Islet precursor cell (in vitro differentiated cells): ENCODE data around the gene PDHB.

Experiments used
- DNase-seq: peaks from one replicate; pipeline ENCODE4 v3.0.0-alpha.2; 2018

Gene PDHB

DNA sequence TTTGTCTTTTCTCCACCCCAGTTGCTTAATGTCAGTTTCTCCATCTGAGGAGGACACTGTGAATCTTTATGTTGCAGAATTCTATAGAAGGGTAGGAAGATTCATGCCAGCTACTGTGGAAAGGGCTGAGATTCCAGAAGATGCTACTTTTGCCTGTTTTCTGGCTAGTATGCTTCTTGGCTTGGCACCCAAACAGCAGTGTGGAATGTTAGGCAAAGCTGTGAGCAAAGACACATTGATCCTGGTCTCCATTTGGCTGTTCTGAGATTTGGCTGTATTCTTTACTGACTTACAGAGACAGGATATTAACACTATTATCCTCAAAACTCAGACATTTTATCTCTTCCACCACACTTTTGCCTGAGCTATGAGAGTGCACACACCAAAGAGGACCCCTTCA lies 39.3 kb downstream of the PDHB start:
- no peak for DNase-seq

DNA sequence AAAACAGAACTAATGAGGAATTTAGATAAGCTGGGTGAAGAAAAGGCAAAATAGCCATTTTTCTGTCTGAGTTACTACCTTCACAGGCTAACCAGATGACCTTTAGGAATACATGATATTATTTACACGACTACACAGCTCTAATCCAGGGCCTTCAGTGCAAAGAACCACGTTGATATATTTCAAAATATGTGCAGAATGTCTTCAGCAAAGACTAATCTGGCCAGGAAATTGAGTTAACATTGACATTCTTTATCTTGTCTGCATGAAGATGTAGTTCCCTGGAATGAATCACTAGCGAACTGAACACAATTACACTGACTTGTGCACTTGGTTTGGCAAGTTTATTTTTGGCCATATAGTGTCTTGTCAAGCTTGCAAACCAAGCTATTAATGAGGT lies 41.5 kb downstream of the PDHB start:
- DNase-seq, result no peak

GRCh38 chr3:58391156-58391865 lies 42.3 kb downstream of the PDHB start:
- no peak for DNase-seq

DNA sequence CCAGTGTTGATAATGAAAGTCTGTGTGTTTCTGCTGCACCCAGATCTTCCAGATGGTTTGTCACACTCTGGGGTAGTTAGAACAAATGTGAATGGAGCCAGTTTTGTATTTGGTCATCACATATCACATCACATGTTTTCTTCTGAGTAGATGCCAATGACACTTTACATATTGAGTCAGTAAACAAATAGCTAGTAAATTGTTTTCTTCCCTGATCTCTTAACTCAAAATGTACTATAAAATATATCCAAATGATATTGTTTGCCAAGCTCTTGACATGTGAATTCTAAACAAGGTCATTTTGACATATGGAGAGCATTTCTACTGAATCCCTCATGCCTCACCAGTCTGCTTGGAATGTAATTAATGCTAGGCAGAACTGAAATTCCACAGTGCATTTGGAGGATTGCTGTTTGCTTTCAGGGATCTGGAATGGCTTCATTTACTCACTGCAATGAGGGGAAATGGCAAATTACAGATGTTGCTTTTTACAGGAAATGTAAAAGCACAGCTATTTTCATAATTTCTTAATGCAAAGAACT lies 45.0 kb downstream of the PDHB start:
- no peak for DNase-seq

GRCh38 chr3:58387650-58388546 lies 45.7 kb downstream of the PDHB start:
- no peak for DNase-seq

DNA sequence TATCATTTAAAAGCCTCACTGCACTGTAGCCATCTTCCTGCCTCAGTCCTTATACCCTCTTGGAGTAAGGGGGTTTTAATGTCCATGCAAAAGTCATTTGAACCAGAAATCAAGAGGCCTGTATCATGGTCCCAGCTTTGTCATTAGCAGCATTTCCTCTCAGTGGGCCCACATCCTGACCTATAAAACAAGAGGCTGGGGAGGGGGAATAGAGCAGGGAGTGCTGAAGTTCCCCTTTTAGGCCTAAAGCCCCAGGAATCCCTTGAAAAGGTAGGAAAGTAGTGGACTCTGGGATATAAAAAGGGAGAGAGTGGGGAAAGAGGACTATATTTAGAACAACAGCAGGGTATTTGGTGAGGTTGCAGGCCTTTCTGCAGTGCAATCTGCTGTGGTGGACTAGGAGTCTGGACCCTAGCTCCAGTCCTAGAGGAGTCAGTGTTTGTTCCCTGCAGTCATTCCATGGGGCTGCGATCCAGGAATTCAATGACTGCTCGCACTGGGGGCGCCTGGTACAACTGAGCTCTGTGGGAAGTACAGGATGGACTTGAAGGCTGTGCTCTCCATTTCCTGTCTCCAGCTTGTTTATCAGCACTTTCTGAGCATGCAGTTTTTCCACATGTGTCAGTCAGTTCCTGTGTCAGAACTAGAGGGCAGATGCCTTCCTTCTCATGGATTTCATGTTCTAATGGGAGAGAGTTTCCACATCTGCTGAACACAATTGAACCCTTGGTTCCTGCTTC lies 46.8 kb downstream of the PDHB start:
- peak; percentile 89 for DNase-seq

DNA sequence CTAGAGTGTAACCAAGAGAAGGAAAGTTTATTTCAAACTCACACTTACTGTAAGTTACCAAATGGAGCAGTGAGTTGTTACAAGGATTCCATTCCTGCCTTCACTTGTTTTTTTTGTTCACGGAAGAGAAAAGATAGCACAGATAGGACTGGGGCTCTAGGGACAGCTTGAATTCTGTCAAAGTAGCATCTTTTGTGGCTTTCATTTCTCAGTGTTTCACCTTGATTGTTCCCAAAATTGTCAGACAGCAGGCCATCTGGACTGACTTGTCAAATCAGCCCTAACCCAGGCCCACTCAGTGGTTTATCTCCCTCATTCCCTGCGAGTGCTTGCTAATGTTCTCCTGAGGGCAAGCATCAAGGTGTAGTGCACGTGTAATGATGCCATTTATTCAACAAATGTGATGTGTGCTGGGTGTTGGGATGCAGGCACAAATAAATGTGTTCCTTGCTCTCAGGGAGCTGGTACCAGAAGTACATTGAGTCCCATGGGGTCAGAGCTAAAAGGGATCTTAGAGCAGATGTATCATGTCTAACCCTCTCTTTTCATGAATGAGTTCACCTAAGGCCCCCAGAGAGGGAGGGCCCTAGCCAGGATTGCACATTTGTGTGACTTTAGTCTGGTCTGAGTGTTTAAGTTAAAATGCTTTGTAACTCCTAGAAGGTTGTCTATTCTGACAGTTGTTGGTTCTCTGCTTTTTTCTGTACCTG lies 49.1 kb downstream of the PDHB start:
- no peak for DNase-seq

DNA sequence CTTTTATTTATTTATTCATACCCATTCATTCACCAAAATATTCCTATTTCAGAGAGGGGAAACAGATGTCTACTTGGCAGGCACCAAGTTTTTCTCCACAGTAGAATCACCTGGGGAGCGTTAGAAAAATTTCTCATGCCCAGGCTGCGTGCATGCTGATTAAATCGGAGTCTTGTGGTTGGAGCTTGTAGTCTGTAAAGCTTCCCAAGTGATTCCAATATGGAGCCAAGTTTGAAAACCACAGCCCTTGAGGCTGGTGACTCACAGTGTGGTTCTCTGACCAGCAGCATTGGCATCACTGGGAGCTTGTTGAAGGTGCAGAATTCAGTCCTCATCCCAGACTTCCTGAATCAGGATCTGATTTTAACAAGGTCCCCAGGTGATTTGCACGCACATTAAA lies 49.7 kb downstream of the PDHB start:
- peak; percentile 94 for DNase-seq

- DNase-seq, result no peak
These were observed 50.2 kb downstream of the PDHB start for GRCh38 chr3:58383476-58383875.

GRCh38 chr3:58379351-58380073 lies 54.1 kb downstream of the PDHB start:
- DNase-seq, result no peak

GRCh38 chr3:58377750-58378149 lies 55.9 kb downstream of the PDHB start:
- no peak for DNase-seq
